Uterus (tissue), 4 donors: ENCODE data around the gene LAMB3. TPM values are rescaled to one million over a fixed set of nuclear protein-coding genes. Genes with fewer than 3 reads are reported as not detected.

Source experiments
- DNase-seq, 2 donors: peaks; one replicate each; pipeline ENCODE4 v3.0.0-alpha.2; 2019 to 2020
- H3K27ac ChIP-seq, 2 donors: fragments of 200-600 bp; sonication (generic); 1 replicate in 1 of 2; 2 replicates in 1 of 2; pipeline ENCODE4 v1.5.1; 2016 to 2018
- H3K27me3 ChIP-seq, 2 donors: fragments of 200-600 bp; sonication (generic); one replicate each; pipeline ENCODE4 v1.5.1; 2018 to 2019; ENCODE audit warnings: control low read depth in 1 of 2
- H3K36me3 ChIP-seq, 2 donors: fragments of 200-600 bp; sonication (generic); one replicate each; pipeline ENCODE4 v1.5.1; 2019; ENCODE audit warnings: control low read depth in 1 of 2
- H3K4me1 ChIP-seq, 2 donors: fragments of 200-600 bp; sonication (generic); one replicate each; pipeline ENCODE4 v1.5.1; 2018 to 2019; ENCODE audit warnings: control low read depth in 1 of 2
- H3K4me3 ChIP-seq, 2 donors: fragments of 200-600 bp; sonication (generic); 1 replicate in 1 of 2; 2 replicates in 1 of 2; pipeline ENCODE4 v1.5.1; 2018 to 2019; ENCODE audit warnings: mild to moderate bottlenecking in 1 of 2
- H3K9me3 ChIP-seq, 2 donors: fragments of 200-600 bp; sonication (generic); one replicate each; pipeline ENCODE4 v1.5.1; 2019; ENCODE audit warnings: control low read depth in 1 of 2
- POLR2A ChIP-seq, 2 donors: fragments of 450-650 bp; IDR thresholded peaks; one replicate each; pipeline ENCODE4 v1.6.1; 2016; ENCODE audit warnings: antibody characterized with exemption in 2 of 2, mild to moderate bottlenecking in 1 of 2, moderate library complexity in 1 of 2
- intact Hi-C: fragments of 100-400 bp; cut with DNase I; formaldehyde crosslinking; loops from one replicate; pipeline ENCODE4 v1.15.1; 2023; ENCODE audit warnings: low total_unique reads
- total RNA-seq, 4 donors: library from RNA; depleted of rRNA in 3 of 4; stranded (reverse); fragments of >200 nt in 3 of 4; gene quantifications; one replicate each; pipeline versions ENCODE4 v1.1.0 to v1.2.4, GENCODE V29; 2014 to 2023
- TF ChIP-seq, protein P1 (sequence below), 4 experiments: fragments of 200-600 bp in 2 of 4; fragments of 450-650 bp in 2 of 4; sonication (generic) in 2 of 4; IDR thresholded peaks; one replicate each; pipeline ENCODE4 v1.5.1; 2016 to 2019; ENCODE audit warnings: antibody characterized with exemption in 4 of 4, mild to moderate bottlenecking in 2 of 4, moderate library complexity in 1 of 4
- donor health status: DM: yes; HTN: yes; CAD: no.

LAMB3 gene
- total RNA-seq, 4 donors from 2014 or later: under 0.01 to 17.4 (median 0.37) TPM; not detected in 1

DNA sequence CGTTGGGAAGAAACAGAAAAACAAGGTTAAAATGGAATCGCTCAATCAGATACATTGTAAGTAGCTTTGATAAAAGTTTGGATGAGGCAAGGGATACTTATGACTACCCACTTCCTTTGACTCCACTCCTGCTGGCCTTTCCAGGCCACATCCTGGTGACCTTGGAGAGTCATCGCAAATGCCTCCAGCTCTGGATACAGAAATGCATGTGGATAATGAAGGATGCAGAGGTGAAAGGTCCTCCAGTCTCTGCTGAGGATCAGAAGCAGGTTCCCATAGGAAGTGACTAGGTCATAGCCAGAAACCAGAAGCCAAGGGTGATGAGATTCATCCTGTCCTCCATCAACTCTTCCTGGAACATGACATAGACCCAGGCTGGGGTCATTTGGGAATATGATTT, 74.9 kb downstream of the LAMB3 start:
- Histone ChIP-seq H3K27me3 (peaks cover 0 to 3% of the 10 kb centered on the region in 2 donors), H3K4me3 (no peak overlapping the region), H3K4me1 (no peaks in the 10 kb centered on the region), H3K27ac (no peak overlapping the region), H3K9me3 (no peaks in the 10 kb centered on the region), H3K36me3 (no peaks in the 10 kb centered on the region)
- DNase-seq: no peak
- TF ChIP-seq, protein P1, sequence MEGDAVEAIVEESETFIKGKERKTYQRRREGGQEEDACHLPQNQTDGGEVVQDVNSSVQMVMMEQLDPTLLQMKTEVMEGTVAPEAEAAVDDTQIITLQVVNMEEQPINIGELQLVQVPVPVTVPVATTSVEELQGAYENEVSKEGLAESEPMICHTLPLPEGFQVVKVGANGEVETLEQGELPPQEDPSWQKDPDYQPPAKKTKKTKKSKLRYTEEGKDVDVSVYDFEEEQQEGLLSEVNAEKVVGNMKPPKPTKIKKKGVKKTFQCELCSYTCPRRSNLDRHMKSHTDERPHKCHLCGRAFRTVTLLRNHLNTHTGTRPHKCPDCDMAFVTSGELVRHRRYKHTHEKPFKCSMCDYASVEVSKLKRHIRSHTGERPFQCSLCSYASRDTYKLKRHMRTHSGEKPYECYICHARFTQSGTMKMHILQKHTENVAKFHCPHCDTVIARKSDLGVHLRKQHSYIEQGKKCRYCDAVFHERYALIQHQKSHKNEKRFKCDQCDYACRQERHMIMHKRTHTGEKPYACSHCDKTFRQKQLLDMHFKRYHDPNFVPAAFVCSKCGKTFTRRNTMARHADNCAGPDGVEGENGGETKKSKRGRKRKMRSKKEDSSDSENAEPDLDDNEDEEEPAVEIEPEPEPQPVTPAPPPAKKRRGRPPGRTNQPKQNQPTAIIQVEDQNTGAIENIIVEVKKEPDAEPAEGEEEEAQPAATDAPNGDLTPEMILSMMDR (IDR thresholded peaks at IDR 0.05): no peak
- no peak for TF ChIP-seq POLR2A (IDR thresholded peaks at IDR 0.05)
- intact Hi-C loops: no loop called here

DNA sequence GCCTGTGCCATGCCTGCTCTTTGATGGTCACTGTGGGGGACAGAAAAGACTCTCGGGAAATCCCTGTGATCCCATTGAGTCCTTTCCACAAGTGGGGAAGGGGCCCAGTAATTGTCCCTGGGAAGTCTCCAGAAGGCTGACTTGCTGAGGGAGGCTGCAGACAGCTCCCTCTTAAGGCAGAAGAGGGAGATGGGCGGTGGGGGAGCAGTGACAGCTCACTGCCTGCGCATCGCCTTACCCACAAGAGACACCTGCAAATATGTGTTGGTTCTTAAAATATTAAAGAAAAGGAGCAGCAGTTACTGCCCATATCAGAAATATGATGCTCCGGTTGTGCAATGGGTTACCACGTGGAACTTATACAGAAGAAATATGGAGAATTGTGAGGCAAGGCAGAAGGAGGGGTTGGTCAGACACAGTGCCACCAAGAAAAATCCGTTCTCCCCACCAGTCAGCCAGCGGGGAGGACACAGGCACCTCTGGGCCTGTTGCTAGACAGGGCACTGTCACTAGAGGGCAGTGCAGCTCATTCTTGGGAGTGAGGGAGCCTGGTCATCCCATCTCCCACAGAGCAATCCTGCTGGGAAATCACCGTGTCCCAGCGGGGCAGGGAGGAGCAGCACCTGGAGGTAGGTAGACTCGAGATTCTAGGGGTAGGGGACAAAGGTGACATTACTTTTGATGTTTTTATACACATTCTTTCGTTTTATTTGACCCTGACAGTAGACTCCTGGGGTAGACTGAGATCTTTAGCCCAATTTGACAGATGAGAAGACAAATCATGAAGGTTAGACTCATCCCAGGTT, 75.6 kb downstream of the LAMB3 start:
- TF ChIP-seq, protein P1 (IDR thresholded peaks at IDR 0.05): peak; percentile 80 to 90 (median 81)
- TF ChIP-seq POLR2A (IDR thresholded peaks at IDR 0.05): no peak
- H3K9me3 ChIP-seq: no peaks in the 10 kb centered on the region
- no peaks in the 10 kb centered on the region for H3K4me1 ChIP-seq
- H3K27me3 ChIP-seq: peaks cover 0 to 3% of the 10 kb centered on the region in 2 donors
- intact Hi-C loops: no loop called here
- DNase-seq: peak; percentile 60 to 78
- H3K27ac ChIP-seq: no peak overlapping the region
- H3K36me3 ChIP-seq: no peaks in the 10 kb centered on the region
- H3K4me3 ChIP-seq: no peak overlapping the region

DNA sequence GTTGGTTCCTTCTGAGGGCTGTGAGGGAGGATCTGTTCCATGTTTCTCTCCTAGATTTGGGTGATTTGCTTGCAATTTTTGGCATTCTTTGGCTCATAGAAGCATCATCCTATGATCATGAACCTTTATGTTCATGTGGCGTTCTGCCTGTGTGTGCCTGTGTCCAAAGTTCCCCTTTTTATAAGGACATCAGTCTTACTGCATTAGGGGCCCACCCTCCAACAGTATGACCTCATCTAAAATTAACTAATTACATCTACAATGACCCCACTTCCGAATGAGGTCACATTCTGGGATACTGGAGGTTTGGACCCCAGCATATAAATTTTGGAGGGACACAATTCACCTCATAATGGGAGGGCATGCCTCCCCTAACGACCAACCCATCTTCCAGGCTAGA, 81.5 kb downstream of the LAMB3 start:
- DNase-seq: no peak
- Histone ChIP-seq H3K27ac (no peak overlapping the region), H3K4me3 (no peak overlapping the region), H3K36me3 (no peaks in the 10 kb centered on the region), H3K27me3 (no peaks in the 10 kb centered on the region), H3K4me1 (no peaks in the 10 kb centered on the region), H3K9me3 (no peaks in the 10 kb centered on the region)
- intact Hi-C loops: no loop called here
- TF ChIP-seq POLR2A (IDR thresholded peaks at IDR 0.05): no peak
- TF ChIP-seq, protein P1 (IDR thresholded peaks at IDR 0.05): no peak

DNA sequence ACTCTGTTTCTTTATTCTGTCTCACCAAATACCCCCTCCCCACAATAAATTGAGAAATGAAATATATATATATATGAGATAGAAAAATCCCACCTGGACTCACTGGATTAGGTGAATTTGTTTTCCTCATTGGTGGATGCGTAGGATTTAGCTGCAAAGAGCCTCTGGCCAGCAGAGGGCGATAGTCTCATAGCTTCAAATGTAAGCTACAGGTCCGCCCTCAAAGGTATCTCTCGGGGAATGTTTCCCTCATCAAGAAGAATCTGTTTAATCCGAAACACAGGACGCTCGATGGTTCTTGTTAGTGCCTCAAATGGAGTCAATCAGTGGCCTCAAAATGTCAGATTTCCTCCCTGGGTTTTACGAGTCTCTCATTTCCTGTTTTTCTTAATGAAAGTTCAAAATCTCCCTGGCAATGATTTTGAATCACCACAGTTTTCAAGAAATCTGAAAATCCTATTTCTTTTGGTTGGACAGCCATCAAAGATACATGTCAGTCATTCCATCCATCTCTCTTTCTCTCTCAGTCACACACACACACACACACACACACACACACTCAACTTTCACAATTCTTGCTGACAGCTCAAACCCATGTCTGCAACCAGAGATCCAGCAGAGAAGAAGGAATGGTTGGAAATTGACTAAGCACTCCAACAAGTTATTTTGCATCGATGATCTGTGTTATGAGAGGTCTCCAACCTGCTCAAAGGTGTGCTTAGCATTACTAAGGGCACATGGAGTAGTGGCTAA, 82.6 kb downstream of the LAMB3 start:
- DNase-seq: peak; percentile 69 to 70
- H3K27me3 ChIP-seq: no peaks in the 10 kb centered on the region
- TF ChIP-seq, protein P1 (IDR thresholded peaks at IDR 0.05): peak; percentile 66 to 81 (median 72)
- TF ChIP-seq POLR2A (IDR thresholded peaks at IDR 0.05): no peak
- no peaks in the 10 kb centered on the region for H3K9me3 ChIP-seq
- intact Hi-C loops: no loop called here
- no peak overlapping the region for H3K4me3 ChIP-seq
- H3K27ac ChIP-seq: no peak overlapping the region
- H3K36me3 ChIP-seq: no peaks in the 10 kb centered on the region
- H3K4me1 ChIP-seq: no peaks in the 10 kb centered on the region

DNA sequence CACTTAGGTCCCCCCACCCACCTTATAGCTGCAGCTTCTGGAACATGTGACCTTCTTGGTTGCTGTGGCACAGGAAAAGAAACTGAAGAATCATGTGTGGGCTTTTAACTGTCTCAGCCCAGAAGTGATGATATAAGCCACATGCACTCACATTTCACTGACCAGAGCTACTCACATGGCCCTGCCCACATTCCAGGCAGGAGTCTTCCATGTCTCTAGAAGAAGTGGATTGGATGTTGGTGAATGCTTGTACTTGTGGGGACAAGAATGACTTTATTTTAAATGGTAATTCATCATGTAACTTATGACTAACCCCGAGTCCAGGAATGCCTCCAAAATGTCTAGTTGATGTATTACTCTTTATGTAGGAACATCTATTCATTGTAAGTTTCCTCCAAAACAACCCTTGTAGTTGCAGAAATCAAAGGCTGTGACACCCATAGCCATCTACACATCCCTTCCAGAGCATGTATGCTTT, 84.5 kb downstream of the LAMB3 start:
- H3K36me3 ChIP-seq: no peaks in the 10 kb centered on the region
- TF ChIP-seq, protein P1 (IDR thresholded peaks at IDR 0.05): no peak
- TF ChIP-seq POLR2A (IDR thresholded peaks at IDR 0.05): no peak
- no peaks in the 10 kb centered on the region for H3K4me1 ChIP-seq
- H3K27me3 ChIP-seq: no peaks in the 10 kb centered on the region
- no peaks in the 10 kb centered on the region for H3K9me3 ChIP-seq
- H3K27ac ChIP-seq: no peak overlapping the region
- intact Hi-C loops: no loop called here
- no peak overlapping the region for H3K4me3 ChIP-seq
- no peak for DNase-seq
